GM23338 (cell line): Measurements from ENCODE around the gene PLAAT3. TPM values are rescaled to one million over a fixed set of nuclear protein-coding genes. Genes with fewer than 3 reads are reported as not detected.

Experiments used
- ATAC-seq: fragments of 200-7000 bp; cut with Tn5 transposase; 3 replicates; pipeline ENCODE4 v1.9.1; 2020
- DNase-seq: peaks from one replicate; pipeline ENCODE4 v3.0.0-alpha.2; 2015; ENCODE audit warnings: low spot score
- H2AFZ ChIP-seq: fragments of 200-600 bp; sonication (generic); 2 replicates; pipeline ENCODE4 v1.8.0; 2016; ENCODE audit warnings: antibody characterized with exemption, mild to moderate bottlenecking, moderate library complexity
- H3F3A ChIP-seq: fragments of 200-600 bp; sonication (generic); replicated peaks from 2 replicates; pipeline ENCODE4 v1.8.0; 2017; ENCODE audit warnings: antibody characterized with exemption, mixed run types, low read depth
- H3K27ac ChIP-seq: fragments of 200-600 bp; sonication (generic); 2 replicates; pipeline ENCODE4 v1.6.1; 2016; ENCODE audit warnings: low read depth
- H3K27me3 ChIP-seq: fragments of 200-600 bp; sonication (generic); 2 replicates; pipeline ENCODE4 v1.8.0; 2016; ENCODE audit warnings: mild to moderate bottlenecking, mixed run types, moderate library complexity; ENCODE audit not compliant: insufficient read depth
- H3K36me3 ChIP-seq: fragments of 200-600 bp; sonication (generic); 2 replicates; pipeline ENCODE4 v1.8.0; 2016; ENCODE audit warnings: mild to moderate bottlenecking; ENCODE audit not compliant: insufficient read depth
- H3K4me1 ChIP-seq: fragments of 200-600 bp; sonication (generic); 2 replicates; pipeline ENCODE4 v1.8.0; 2016; ENCODE audit warnings: mild to moderate bottlenecking, moderate library complexity; ENCODE audit not compliant: insufficient read depth
- H3K4me2 ChIP-seq: fragments of 200-600 bp; sonication (generic); 2 replicates; pipeline ENCODE4 v1.7.1; 2017; ENCODE audit warnings: mixed run types
- H3K4me3 ChIP-seq: fragments of 200-600 bp; sonication (generic); 2 replicates; pipeline ENCODE4 v1.6.1; 2016; ENCODE audit warnings: mixed run types
- H3K79me2 ChIP-seq: fragments of 200-600 bp; sonication (generic); replicated peaks from 2 replicates; pipeline ENCODE4 v1.8.0; 2017; ENCODE audit warnings: mild to moderate bottlenecking; ENCODE audit not compliant: insufficient read depth
- H3K9me2 ChIP-seq: fragments of 200-600 bp; sonication (generic); 2 replicates; pipeline ENCODE4 v1.8.0; 2017; ENCODE audit not compliant: insufficient read depth
- H4K20me1 ChIP-seq: fragments of 200-600 bp; sonication (generic); replicated peaks from 2 replicates; pipeline ENCODE4 v1.8.0; 2017; ENCODE audit warnings: mild to moderate bottlenecking; ENCODE audit not compliant: insufficient read depth
- H3K27ac Mint-ChIP-seq: 2 replicates; pipeline ENCODE4 v1.8.0; 2020; ENCODE audit warnings: inconsistent platforms, mild to moderate bottlenecking, moderate library complexity, mixed read lengths
- H3K27me3 Mint-ChIP-seq: 3 replicates; pipeline ENCODE4 v1.8.0; 2022; ENCODE audit warnings: low read depth, mild to moderate bottlenecking, moderate library complexity, mixed read lengths, inconsistent platforms; ENCODE audit not compliant: insufficient read depth, poor library complexity
- H3K36me3 Mint-ChIP-seq: 3 replicates; pipeline ENCODE4 v1.8.0; 2021; ENCODE audit warnings: low read depth, mild to moderate bottlenecking, inconsistent platforms, moderate library complexity, mixed read lengths
- H3K4me1 Mint-ChIP-seq: 3 replicates; pipeline ENCODE4 v1.8.0; 2020; ENCODE audit warnings: mild to moderate bottlenecking, inconsistent platforms, mixed read lengths
- H3K4me3 Mint-ChIP-seq: 3 replicates; pipeline ENCODE4 v1.8.0; 2021; ENCODE audit warnings: moderate library complexity, mild to moderate bottlenecking, inconsistent platforms, mixed read lengths
- H3K9me3 Mint-ChIP-seq: 3 replicates; pipeline ENCODE4 v1.8.0; 2020; ENCODE audit warnings: moderate library complexity, mild to moderate bottlenecking, inconsistent platforms, mixed read lengths
- CREB1 ChIP-seq: fragments of 250-450 bp; sonication (Bioruptor Pico); IDR thresholded peaks from 2 replicates; pipeline ENCODE4 v1.5.0; 2020; ENCODE audit warnings: low read depth, mild to moderate bottlenecking, moderate library complexity
- EZH2phosphoT487 ChIP-seq: fragments of 200-600 bp; sonication (generic); IDR thresholded peaks from one replicate; pipeline ENCODE4 v1.8.1; 2018; ENCODE audit warnings: antibody characterized with exemption; ENCODE audit not compliant: unreplicated experiment
- JUNB ChIP-seq: IDR thresholded peaks from one replicate; pipeline ENCODE4 v1.6.1; 2016; ENCODE audit warnings: antibody characterized with exemption; ENCODE audit not compliant: unreplicated experiment
- POLR2AphosphoS5 ChIP-seq: IDR thresholded peaks from 2 replicates; pipeline ENCODE4 v1.6.1; 2016; ENCODE audit warnings: antibody characterized with exemption, low read depth
- STAT1 ChIP-seq: IDR thresholded peaks from one replicate; pipeline ENCODE4 v1.6.1; 2016; ENCODE audit warnings: antibody characterized with exemption; ENCODE audit not compliant: unreplicated experiment
- ZNF331 ChIP-seq: fragments of 250-450 bp; sonication (Bioruptor Pico); IDR thresholded peaks from 2 replicates; pipeline ENCODE4 v1.5.0; 2020; ENCODE audit warnings: low read depth, mild to moderate bottlenecking, moderate library complexity
- polyA plus RNA-seq: library from polyadenylated mRNA; unstranded; fragments of >200 nt; fragmentation: Nextera tagmentation; extraction: Ambion mirVana; gene quantifications from 2 replicates; pipeline ENCODE4 v1.2.1, GENCODE V29; 2016
- total RNA-seq: library from RNA; depleted of rRNA; stranded (reverse); fragments of >200 nt; shearing (Covaris generic); gene quantifications from 2 replicates; pipeline ENCODE4 v1.2.3, GENCODE V29; 2014
- TF ChIP-seq, protein P1 (sequence below): fragments of 250-450 bp; sonication (Bioruptor Pico); IDR thresholded peaks from 2 replicates; pipeline ENCODE4 v1.5.0; 2020; ENCODE audit warnings: mild to moderate bottlenecking, moderate library complexity
- TF ChIP-seq, protein P2 (sequence below), 2 experiments: fragments of 200-600 bp in 1 of 2; sonication (generic) in 1 of 2; conservative IDR thresholded peaks; 2 replicates each; pipeline versions ENCODE4 v1.5.1 to v1.6.1; 2016 to 2017; ENCODE audit warnings: antibody characterized with exemption in 2 of 2, low read depth in 2 of 2, mild to moderate bottlenecking in 2 of 2, moderate library complexity in 1 of 2
- TF ChIP-seq, protein P3 (sequence below): IDR thresholded peaks from 2 replicates; pipeline ENCODE4 v1.6.1; 2016; ENCODE audit warnings: antibody characterized with exemption

Gene PLAAT3
- total and polyA plus RNA-seq, 2 experiments from 2014 or later, result 61.1 to 262 TPM

DNA sequence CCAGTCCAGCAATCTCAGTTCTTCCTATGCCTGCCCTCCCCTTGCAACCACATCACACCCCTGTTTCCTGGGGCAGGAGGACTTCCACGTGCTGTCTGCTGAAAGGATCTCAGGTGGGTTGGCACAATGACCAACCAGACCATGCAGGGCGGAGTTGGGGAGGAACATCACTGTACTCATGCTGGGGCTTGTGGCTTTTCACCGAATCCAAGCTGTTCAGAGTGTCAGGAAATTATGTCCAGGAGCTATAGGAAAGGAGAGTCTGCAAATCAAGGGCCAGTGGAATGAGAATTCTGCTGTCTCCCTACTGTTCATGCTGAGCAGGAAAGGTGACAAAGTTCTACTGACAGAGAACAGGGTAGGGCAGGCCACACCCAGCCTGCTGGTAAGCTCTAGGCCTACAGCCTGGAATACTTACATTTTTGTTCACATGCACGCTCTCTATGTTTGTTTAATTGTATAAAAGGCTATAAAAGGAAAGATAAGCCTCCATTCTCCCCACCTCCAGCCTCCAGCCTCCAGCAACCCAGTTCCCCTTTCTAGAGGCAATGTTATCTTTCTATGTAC, 49.4 kb downstream of the PLAAT3 start (continued):
- TF ChIP-seq, protein P1, sequence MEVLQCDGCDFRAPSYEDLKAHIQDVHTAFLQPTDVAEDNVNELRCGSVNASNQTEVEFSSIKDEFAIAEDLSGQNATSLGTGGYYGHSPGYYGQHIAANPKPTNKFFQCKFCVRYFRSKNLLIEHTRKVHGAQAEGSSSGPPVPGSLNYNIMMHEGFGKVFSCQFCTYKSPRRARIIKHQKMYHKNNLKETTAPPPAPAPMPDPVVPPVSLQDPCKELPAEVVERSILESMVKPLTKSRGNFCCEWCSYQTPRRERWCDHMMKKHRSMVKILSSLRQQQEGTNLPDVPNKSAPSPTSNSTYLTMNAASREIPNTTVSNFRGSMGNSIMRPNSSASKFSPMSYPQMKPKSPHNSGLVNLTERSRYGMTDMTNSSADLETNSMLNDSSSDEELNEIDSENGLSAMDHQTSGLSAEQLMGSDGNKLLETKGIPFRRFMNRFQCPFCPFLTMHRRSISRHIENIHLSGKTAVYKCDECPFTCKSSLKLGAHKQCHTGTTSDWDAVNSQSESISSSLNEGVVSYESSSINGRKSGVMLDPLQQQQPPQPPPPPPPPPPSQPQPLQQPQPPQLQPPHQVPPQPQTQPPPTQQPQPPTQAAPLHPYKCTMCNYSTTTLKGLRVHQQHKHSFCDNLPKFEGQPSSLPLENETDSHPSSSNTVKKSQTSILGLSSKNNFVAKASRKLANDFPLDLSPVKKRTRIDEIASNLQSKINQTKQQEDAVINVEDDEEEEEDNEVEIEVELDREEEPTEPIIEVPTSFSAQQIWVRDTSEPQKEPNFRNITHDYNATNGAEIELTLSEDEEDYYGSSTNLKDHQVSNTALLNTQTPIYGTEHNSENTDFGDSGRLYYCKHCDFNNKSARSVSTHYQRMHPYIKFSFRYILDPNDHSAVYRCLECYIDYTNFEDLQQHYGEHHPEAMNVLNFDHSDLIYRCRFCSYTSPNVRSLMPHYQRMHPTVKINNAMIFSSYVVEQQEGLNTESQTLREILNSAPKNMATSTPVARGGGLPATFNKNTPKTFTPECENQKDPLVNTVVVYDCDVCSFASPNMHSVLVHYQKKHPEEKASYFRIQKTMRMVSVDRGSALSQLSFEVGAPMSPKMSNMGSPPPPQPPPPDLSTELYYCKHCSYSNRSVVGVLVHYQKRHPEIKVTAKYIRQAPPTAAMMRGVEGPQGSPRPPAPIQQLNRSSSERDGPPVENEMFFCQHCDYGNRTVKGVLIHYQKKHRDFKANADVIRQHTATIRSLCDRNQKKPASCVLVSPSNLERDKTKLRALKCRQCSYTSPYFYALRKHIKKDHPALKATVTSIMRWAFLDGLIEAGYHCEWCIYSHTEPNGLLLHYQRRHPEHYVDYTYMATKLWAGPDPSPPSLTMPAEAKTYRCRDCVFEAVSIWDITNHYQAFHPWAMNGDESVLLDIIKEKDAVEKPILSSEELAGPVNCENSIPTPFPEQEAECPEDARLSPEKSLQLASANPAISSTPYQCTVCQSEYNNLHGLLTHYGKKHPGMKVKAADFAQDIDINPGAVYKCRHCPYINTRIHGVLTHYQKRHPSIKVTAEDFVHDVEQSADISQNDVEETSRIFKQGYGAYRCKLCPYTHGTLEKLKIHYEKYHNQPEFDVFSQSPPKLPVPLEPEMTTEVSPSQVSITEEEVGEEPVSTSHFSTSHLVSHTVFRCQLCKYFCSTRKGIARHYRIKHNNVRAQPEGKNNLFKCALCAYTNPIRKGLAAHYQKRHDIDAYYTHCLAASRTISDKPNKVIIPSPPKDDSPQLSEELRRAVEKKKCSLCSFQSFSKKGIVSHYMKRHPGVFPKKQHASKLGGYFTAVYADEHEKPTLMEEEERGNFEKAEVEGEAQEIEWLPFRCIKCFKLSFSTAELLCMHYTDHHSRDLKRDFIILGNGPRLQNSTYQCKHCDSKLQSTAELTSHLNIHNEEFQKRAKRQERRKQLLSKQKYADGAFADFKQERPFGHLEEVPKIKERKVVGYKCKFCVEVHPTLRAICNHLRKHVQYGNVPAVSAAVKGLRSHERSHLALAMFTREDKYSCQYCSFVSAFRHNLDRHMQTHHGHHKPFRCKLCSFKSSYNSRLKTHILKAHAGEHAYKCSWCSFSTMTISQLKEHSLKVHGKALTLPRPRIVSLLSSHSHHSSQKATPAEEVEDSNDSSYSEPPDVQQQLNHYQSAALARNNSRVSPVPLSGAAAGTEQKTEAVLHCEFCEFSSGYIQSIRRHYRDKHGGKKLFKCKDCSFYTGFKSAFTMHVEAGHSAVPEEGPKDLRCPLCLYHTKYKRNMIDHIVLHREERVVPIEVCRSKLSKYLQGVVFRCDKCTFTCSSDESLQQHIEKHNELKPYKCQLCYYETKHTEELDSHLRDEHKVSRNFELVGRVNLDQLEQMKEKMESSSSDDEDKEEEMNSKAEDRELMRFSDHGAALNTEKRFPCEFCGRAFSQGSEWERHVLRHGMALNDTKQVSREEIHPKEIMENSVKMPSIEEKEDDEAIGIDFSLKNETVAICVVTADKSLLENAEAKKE, result no peak
- TF ChIP-seq, protein P2, sequence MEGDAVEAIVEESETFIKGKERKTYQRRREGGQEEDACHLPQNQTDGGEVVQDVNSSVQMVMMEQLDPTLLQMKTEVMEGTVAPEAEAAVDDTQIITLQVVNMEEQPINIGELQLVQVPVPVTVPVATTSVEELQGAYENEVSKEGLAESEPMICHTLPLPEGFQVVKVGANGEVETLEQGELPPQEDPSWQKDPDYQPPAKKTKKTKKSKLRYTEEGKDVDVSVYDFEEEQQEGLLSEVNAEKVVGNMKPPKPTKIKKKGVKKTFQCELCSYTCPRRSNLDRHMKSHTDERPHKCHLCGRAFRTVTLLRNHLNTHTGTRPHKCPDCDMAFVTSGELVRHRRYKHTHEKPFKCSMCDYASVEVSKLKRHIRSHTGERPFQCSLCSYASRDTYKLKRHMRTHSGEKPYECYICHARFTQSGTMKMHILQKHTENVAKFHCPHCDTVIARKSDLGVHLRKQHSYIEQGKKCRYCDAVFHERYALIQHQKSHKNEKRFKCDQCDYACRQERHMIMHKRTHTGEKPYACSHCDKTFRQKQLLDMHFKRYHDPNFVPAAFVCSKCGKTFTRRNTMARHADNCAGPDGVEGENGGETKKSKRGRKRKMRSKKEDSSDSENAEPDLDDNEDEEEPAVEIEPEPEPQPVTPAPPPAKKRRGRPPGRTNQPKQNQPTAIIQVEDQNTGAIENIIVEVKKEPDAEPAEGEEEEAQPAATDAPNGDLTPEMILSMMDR (conservative IDR thresholded peaks at IDR 0.05; ENCODE audit: low read depth in 2 of 2), result no peak
- TF ChIP-seq CREB1 (CRISPR knock-in tag), result no peak
- TF ChIP-seq JUNB, result no peak
- no peak for TF ChIP-seq ZNF331 (CRISPR knock-in tag)
- no peak for TF ChIP-seq STAT1

DNA sequence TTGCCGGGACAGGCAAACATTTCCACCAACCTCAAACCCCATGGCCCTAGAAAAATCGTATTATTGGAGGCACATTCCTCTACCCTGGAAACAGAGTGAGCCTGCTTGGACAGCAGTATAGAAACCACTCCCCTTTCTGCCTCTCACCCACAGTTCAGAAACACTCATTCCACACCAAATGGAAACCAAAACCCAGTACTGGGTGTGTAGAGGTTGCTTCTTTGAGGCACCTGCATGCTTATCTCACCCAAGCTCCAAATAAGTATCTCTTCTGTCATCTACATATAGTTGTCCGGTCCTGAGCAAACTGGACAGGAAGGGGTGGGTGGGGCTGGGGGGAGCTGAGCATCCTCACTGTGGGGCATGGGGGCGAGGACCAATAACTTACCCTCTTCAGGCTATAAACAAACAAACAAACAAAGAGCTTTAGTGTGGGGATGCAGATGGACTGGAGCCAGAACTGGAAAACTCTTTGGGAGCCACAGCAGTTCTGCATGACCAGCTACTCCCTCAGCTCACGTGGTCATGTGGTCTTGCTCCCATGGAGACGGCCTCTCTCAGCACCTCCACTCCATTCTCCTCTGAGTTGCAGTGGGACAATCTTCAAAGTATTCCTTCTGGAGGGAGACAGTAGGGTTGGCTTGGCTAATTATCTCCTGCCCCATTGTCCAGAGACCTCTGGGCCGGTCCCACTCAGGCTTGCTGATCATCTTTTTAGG, 50.0 kb downstream of the PLAAT3 start:
- no peak overlapping the region for H3K27ac ChIP-seq
- no peaks in the 10 kb centered on the region for H4K20me1 ChIP-seq
- peaks cover 12% of the 10 kb centered on the region for H3K4me1 ChIP-seq
- no peak overlapping the region for H2AFZ ChIP-seq
- H3K79me2 ChIP-seq, result no peaks in the 10 kb centered on the region
- no peaks in the 10 kb centered on the region for H3K27me3 ChIP-seq
- H3K36me3 ChIP-seq, result no peaks in the 10 kb centered on the region
- DNase-seq, result no peak
- H3K9me2 ChIP-seq, result peaks cover 14% of the 10 kb centered on the region
- peaks cover 17% of the 10 kb centered on the region; the same call in 2 of the 3 replicates for H3K4me1 Mint-ChIP-seq
- no peaks in the 10 kb centered on the region for H3K36me3 Mint-ChIP-seq
- no peak overlapping the region for H3K4me2 ChIP-seq
- H3K9me3 Mint-ChIP-seq, result no peaks in the 10 kb centered on the region
- H3K27me3 Mint-ChIP-seq, result peaks cover 3% of the 10 kb centered on the region
- no peak for ATAC-seq
- no peak overlapping the region for H3K4me3 Mint-ChIP-seq
- H3F3A ChIP-seq, result no peaks in the 10 kb centered on the region
- H3K4me3 ChIP-seq, result no peak overlapping the region
- no peak overlapping the region for H3K27ac Mint-ChIP-seq
- TF ChIP-seq, protein P2 (conservative IDR thresholded peaks at IDR 0.05; ENCODE audit: low read depth in 2 of 2), result no peak
- TF ChIP-seq, protein P3, sequence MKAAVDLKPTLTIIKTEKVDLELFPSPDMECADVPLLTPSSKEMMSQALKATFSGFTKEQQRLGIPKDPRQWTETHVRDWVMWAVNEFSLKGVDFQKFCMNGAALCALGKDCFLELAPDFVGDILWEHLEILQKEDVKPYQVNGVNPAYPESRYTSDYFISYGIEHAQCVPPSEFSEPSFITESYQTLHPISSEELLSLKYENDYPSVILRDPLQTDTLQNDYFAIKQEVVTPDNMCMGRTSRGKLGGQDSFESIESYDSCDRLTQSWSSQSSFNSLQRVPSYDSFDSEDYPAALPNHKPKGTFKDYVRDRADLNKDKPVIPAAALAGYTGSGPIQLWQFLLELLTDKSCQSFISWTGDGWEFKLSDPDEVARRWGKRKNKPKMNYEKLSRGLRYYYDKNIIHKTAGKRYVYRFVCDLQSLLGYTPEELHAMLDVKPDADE, result no peak
- TF ChIP-seq POLR2AphosphoS5, result no peak
- TF ChIP-seq EZH2phosphoT487, result no peak
